HepG2 (cell line): ENCODE results near the gene CNOT10. TPM values are rescaled to one million over a fixed set of nuclear protein-coding genes. Genes with fewer than 3 reads are reported as not detected.

ENCODE experiments used
- ELF4 ChIP-seq: sonication (generic); formaldehyde crosslinking; IDR thresholded peaks from 2 replicates; pipeline ENCODE4 v1.5.0; 2020; ENCODE audit warnings: missing genetic modification reagents, mild to moderate bottlenecking, moderate library complexity, borderline replicate concordance
- HDAC2 ChIP-seq: sonication (generic); formaldehyde crosslinking; IDR thresholded peaks from 2 replicates; pipeline ENCODE4 v1.4.0; 2020; ENCODE audit warnings: missing genetic modification reagents
- KDM4B ChIP-seq: sonication (generic); formaldehyde crosslinking; IDR thresholded peaks from 2 replicates; pipeline ENCODE4 v1.4.0; 2020; ENCODE audit warnings: missing genetic modification reagents
- MXD4 ChIP-seq: IDR thresholded peaks from 2 replicates; pipeline ENCODE4 v1.6.1; 2016; ENCODE audit warnings: mild to moderate bottlenecking, missing biosample characterization, missing genetic modification reagents
- PHF20 ChIP-seq: sonication (generic); formaldehyde crosslinking; IDR thresholded peaks from 2 replicates; pipeline ENCODE4 v1.5.0; 2020; ENCODE audit warnings: mild to moderate bottlenecking, missing genetic modification reagents
- PRDM10 ChIP-seq: sonication (generic); formaldehyde crosslinking; IDR thresholded peaks from 2 replicates; pipeline ENCODE4 v1.4.0; 2020; ENCODE audit warnings: low read depth, missing genetic modification reagents
- SOX5 ChIP-seq: IDR thresholded peaks from 2 replicates; pipeline ENCODE4 v1.6.1; 2016; ENCODE audit warnings: borderline replicate concordance
- SYNCRIP ChIP-seq: fragments of 200-400 bp; formaldehyde crosslinking; IDR thresholded peaks from 2 replicates; pipeline ENCODE4 v1.6.1; 2018; ENCODE audit warnings: mild to moderate bottlenecking, low read depth, low read length; ENCODE audit not compliant: insufficient read depth
- ZMYM3 ChIP-seq: sonication (generic); formaldehyde crosslinking; IDR thresholded peaks from 2 replicates; pipeline ENCODE4 v1.5.1; 2020; ENCODE audit warnings: mild to moderate bottlenecking, missing genetic modification reagents
- ZNF101 ChIP-seq: sonication (generic); formaldehyde crosslinking; IDR thresholded peaks from 2 replicates; pipeline ENCODE4 v1.4.0; 2020; ENCODE audit warnings: mild to moderate bottlenecking, low read depth, missing genetic modification reagents, borderline replicate concordance
- ZNF274 ChIP-seq: sonication (generic); formaldehyde crosslinking; IDR thresholded peaks from 2 replicates; pipeline ENCODE4 v1.5.1; 2020; ENCODE audit warnings: mild to moderate bottlenecking, missing genetic modification reagents
- ZNF30 ChIP-seq: sonication (generic); formaldehyde crosslinking; IDR thresholded peaks from 2 replicates; pipeline ENCODE4 v1.5.0; 2020; ENCODE audit warnings: mild to moderate bottlenecking, missing genetic modification reagents
- ZNF75D ChIP-seq: sonication (generic); formaldehyde crosslinking; IDR thresholded peaks from 2 replicates; pipeline ENCODE4 v1.8.1; 2023; ENCODE audit warnings: missing genetic modification reagents, mild to moderate bottlenecking, borderline replicate concordance
- ZNF850 ChIP-seq: sonication (generic); formaldehyde crosslinking; conservative IDR thresholded peaks from 2 replicates; pipeline ENCODE4 v1.9.0; 2021; ENCODE audit warnings: mild to moderate bottlenecking, missing genetic modification reagents
- polyA plus RNA-seq, 8 experiments: library from polyadenylated mRNA; depleted of rRNA in 3 of 8; stranded (reverse) in 7 of 8; unstranded in 1 of 8; fragments of >200 nt; fragmentation: Illumina TruSeq in 4 of 8; extraction: Trizol in 4 of 8; gene quantifications; 2 replicates each; pipeline versions ENCODE4 v1.2.1 to v1.2.3, GENCODE V29; 2011 to 2016; ENCODE audit warnings: low read depth in 4 of 8, missing spikeins in 1 of 8, mixed read lengths in 1 of 8; ENCODE audit not compliant: insufficient read depth in 1 of 8
- total RNA-seq, 5 experiments: library from RNA; depleted of rRNA; stranded (reverse); fragments of >200 nt; fragmentation: Illumina TruSeq; extraction: Trizol; gene quantifications; 2 replicates each; pipeline ENCODE4 v1.2.3, GENCODE V29; 2016; ENCODE audit warnings: low read depth in 1 of 5
- TF ChIP-seq, protein P1 (sequence below): sonication (generic); formaldehyde crosslinking; IDR thresholded peaks from 2 replicates; pipeline ENCODE4 v1.9.0; 2021; ENCODE audit warnings: mild to moderate bottlenecking, missing genetic modification reagents
- TF ChIP-seq, protein P2 (sequence below): sonication (generic); formaldehyde crosslinking; IDR thresholded peaks from 2 replicates; pipeline ENCODE4 v1.8.0; 2022; ENCODE audit warnings: missing genetic modification reagents, mild to moderate bottlenecking, borderline replicate concordance
- TF ChIP-seq, protein P3 (sequence below): sonication (generic); formaldehyde crosslinking; IDR thresholded peaks from 2 replicates; pipeline ENCODE4 v1.8.1; 2023; ENCODE audit warnings: mild to moderate bottlenecking, missing genetic modification reagents

CNOT10 gene
- total and polyA plus RNA-seq, 2 of the 13 experiments (the other 11 are each of a cell fraction or from before 2014, with no cell fraction given): 21.2 to 34.1 TPM

DNA sequence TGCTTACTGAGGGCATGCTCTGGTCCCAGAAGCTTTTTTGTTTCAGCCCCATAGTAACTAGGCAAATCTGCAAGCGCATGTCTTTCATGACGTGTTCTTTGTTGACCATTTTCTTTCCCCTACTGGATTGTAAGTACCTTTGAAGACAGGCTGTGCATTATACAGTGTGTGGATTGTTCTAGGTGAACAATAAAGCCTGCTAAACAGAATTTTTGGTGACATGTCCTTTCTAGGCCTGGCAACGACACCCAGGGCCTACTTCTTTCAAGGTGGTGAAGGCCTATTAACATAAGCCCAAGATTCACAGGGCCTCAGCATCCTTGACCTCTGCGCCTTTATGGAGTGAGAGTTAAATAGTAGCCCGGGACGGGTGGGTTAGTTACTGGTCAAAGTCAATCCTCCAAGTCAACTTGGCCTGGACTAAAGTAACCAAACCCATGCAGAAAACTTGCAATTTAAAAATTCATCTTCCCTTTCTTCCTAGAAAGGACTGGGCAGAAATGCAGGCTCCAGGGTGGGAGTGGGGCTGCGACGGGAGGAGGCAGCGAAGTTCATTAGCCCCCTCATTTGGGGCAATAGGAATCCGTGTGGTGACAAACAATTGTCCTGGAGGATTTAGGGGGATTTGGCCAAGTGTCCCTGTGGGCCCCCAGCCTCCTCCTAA lies 95.2 kb downstream of the CNOT10 start (continued):
- TF ChIP-seq, protein P1, sequence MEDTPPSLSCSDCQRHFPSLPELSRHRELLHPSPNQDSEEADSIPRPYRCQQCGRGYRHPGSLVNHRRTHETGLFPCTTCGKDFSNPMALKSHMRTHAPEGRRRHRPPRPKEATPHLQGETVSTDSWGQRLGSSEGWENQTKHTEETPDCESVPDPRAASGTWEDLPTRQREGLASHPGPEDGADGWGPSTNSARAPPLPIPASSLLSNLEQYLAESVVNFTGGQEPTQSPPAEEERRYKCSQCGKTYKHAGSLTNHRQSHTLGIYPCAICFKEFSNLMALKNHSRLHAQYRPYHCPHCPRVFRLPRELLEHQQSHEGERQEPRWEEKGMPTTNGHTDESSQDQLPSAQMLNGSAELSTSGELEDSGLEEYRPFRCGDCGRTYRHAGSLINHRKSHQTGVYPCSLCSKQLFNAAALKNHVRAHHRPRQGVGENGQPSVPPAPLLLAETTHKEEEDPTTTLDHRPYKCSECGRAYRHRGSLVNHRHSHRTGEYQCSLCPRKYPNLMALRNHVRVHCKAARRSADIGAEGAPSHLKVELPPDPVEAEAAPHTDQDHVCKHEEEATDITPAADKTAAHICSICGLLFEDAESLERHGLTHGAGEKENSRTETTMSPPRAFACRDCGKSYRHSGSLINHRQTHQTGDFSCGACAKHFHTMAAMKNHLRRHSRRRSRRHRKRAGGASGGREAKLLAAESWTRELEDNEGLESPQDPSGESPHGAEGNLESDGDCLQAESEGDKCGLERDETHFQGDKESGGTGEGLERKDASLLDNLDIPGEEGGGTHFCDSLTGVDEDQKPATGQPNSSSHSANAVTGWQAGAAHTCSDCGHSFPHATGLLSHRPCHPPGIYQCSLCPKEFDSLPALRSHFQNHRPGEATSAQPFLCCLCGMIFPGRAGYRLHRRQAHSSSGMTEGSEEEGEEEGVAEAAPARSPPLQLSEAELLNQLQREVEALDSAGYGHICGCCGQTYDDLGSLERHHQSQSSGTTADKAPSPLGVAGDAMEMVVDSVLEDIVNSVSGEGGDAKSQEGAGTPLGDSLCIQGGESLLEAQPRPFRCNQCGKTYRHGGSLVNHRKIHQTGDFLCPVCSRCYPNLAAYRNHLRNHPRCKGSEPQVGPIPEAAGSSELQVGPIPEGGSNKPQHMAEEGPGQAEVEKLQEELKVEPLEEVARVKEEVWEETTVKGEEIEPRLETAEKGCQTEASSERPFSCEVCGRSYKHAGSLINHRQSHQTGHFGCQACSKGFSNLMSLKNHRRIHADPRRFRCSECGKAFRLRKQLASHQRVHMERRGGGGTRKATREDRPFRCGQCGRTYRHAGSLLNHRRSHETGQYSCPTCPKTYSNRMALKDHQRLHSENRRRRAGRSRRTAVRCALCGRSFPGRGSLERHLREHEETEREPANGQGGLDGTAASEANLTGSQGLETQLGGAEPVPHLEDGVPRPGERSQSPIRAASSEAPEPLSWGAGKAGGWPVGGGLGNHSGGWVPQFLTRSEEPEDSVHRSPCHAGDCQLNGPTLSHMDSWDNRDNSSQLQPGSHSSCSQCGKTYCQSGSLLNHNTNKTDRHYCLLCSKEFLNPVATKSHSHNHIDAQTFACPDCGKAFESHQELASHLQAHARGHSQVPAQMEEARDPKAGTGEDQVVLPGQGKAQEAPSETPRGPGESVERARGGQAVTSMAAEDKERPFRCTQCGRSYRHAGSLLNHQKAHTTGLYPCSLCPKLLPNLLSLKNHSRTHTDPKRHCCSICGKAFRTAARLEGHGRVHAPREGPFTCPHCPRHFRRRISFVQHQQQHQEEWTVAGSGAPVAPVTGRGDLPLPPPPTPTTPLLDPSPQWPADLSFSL (CRISPR knock-in tag): no peak
- TF ChIP-seq ZNF850 (CRISPR knock-in tag) (0 out of 2 replicates have a peak, but pooled peaks have one; percentile 41), PRDM10 (no peak), ZNF274 (CRISPR knock-in tag) (no peak), SOX5 (no peak; the same call in 1 of the 2 replicates), PHF20 (no peak), MXD4 (CRISPR knock-in tag) (no peak), ELF4 (no peak), ZNF75D (no peak), KDM4B (CRISPR knock-in tag) (no peak), HDAC2 (no peak), ZNF101 (no peak), ZMYM3 (CRISPR knock-in tag) (no peak), SYNCRIP (no peak), ZNF30 (no peak)
- TF ChIP-seq, protein P2, sequence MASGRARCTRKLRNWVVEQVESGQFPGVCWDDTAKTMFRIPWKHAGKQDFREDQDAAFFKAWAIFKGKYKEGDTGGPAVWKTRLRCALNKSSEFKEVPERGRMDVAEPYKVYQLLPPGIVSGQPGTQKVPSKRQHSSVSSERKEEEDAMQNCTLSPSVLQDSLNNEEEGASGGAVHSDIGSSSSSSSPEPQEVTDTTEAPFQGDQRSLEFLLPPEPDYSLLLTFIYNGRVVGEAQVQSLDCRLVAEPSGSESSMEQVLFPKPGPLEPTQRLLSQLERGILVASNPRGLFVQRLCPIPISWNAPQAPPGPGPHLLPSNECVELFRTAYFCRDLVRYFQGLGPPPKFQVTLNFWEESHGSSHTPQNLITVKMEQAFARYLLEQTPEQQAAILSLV (CRISPR knock-in tag): no peak
- TF ChIP-seq, protein P3, sequence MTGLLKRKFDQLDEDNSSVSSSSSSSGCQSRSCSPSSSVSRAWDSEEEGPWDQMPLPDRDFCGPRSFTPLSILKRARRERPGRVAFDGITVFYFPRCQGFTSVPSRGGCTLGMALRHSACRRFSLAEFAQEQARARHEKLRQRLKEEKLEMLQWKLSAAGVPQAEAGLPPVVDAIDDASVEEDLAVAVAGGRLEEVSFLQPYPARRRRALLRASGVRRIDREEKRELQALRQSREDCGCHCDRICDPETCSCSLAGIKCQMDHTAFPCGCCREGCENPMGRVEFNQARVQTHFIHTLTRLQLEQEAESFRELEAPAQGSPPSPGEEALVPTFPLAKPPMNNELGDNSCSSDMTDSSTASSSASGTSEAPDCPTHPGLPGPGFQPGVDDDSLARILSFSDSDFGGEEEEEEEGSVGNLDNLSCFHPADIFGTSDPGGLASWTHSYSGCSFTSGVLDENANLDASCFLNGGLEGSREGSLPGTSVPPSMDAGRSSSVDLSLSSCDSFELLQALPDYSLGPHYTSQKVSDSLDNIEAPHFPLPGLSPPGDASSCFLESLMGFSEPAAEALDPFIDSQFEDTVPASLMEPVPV (CRISPR knock-in tag): no peak
